Endothelial cell (in vitro differentiated cells): ENCODE results near the gene ELOF1. TPM values are rescaled to one million over a fixed set of nuclear protein-coding genes. Genes with fewer than 3 reads are reported as not detected.

ENCODE experiments used
- DNase-seq: peaks from one replicate; pipeline ENCODE4 v3.0.0; 2021; ENCODE audit warnings: low spot score
- H3K27ac Mint-ChIP-seq: one replicate; pipeline ENCODE4 v1.8.0; 2021; ENCODE audit warnings: mixed read lengths, inconsistent platforms; ENCODE audit not compliant: unreplicated experiment
- H3K27me3 Mint-ChIP-seq: one replicate; pipeline ENCODE4 v1.8.0; 2021; ENCODE audit warnings: mild to moderate bottlenecking, moderate library complexity, mixed read lengths, inconsistent platforms; ENCODE audit not compliant: unreplicated experiment
- H3K36me3 Mint-ChIP-seq: one replicate; pipeline ENCODE4 v1.8.0; 2021; ENCODE audit warnings: mild to moderate bottlenecking, low read depth, mixed read lengths, inconsistent platforms; ENCODE audit not compliant: unreplicated experiment
- H3K4me1 Mint-ChIP-seq: one replicate; pipeline ENCODE4 v1.8.0; 2021; ENCODE audit warnings: mild to moderate bottlenecking, mixed read lengths, inconsistent platforms; ENCODE audit not compliant: unreplicated experiment
- H3K4me3 Mint-ChIP-seq: one replicate; pipeline ENCODE4 v1.8.0; 2021; ENCODE audit warnings: mild to moderate bottlenecking, mixed read lengths, inconsistent platforms; ENCODE audit not compliant: unreplicated experiment
- H3K9me3 Mint-ChIP-seq: one replicate; pipeline ENCODE4 v1.8.0; 2021; ENCODE audit warnings: mixed read lengths, inconsistent platforms; ENCODE audit not compliant: unreplicated experiment
- total RNA-seq: library from RNA; stranded (reverse); fragmentation: NEBNext Ultra II Directional; extraction: Animal tissue kit (Norgen Biotek cat#: 25700); gene quantifications from one replicate; pipeline ENCODE4 v1.2.1, GENCODE V29; 2021; ENCODE audit not compliant: unreplicated experiment
- TF ChIP-seq, protein P1 (sequence below): fragments of 200-600 bp; sonication (generic); IDR thresholded peaks from one replicate; pipeline ENCODE4 v1.5.0; 2021; ENCODE audit warnings: antibody characterized with exemption; ENCODE audit not compliant: unreplicated experiment

The ELOF1 gene
- total RNA-seq, 1 donor from 2014 or later: 44.0 TPM

DNA sequence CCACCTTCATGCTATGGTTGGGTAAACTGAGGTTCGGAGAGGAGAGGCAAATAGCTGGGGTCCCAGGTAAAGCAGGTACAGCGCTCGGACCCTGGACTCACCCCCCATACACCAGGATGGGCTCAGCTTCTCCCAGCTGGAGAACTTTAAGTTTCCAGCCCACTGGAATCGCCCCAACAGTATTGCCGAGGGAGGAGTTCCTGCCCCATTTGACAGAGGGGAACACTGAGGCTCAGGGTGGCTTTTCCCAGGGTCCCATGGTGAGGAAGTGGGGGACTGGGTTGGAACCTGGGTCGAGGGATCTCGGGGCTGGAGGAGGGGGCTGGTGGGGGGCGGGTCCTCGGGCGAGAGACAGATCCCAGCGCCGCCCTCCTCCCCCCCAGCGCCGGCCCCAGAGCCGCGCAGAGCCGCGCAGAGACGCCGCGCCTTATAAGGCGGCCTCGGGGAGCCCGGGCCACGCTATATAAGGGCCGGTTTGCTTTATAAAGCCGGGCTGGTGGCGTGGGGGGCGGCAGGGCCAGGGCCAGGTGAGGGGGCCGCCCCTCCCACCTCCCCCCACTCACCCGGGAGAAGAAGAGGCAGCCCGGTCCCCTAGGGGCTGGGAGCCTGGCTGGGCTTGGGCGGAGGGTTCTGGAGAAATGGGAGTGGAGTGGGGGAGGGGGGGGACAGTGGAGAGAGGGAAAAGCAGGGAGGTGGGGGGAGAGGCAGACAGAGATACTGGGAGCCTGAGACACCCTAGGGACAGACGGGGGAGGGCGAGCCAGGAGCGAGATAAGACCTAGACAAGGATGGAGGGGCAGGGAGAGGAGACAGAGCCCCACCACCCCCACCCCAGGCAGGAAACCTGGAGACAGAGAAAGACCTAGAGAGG lies 19.3 kb downstream of the ELOF1 start:
- no peak overlapping the region for H3K27ac Mint-ChIP-seq
- H3K4me1 Mint-ChIP-seq: peaks cover 2% of the 10 kb centered on the region
- TF ChIP-seq, protein P1, sequence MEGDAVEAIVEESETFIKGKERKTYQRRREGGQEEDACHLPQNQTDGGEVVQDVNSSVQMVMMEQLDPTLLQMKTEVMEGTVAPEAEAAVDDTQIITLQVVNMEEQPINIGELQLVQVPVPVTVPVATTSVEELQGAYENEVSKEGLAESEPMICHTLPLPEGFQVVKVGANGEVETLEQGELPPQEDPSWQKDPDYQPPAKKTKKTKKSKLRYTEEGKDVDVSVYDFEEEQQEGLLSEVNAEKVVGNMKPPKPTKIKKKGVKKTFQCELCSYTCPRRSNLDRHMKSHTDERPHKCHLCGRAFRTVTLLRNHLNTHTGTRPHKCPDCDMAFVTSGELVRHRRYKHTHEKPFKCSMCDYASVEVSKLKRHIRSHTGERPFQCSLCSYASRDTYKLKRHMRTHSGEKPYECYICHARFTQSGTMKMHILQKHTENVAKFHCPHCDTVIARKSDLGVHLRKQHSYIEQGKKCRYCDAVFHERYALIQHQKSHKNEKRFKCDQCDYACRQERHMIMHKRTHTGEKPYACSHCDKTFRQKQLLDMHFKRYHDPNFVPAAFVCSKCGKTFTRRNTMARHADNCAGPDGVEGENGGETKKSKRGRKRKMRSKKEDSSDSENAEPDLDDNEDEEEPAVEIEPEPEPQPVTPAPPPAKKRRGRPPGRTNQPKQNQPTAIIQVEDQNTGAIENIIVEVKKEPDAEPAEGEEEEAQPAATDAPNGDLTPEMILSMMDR: no peak
- H3K27me3 Mint-ChIP-seq: peaks cover 13% of the 10 kb centered on the region
- DNase-seq: no peak
- H3K9me3 Mint-ChIP-seq: no peaks in the 10 kb centered on the region
- H3K36me3 Mint-ChIP-seq: no peaks in the 10 kb centered on the region
- no peak overlapping the region for H3K4me3 Mint-ChIP-seq

DNA sequence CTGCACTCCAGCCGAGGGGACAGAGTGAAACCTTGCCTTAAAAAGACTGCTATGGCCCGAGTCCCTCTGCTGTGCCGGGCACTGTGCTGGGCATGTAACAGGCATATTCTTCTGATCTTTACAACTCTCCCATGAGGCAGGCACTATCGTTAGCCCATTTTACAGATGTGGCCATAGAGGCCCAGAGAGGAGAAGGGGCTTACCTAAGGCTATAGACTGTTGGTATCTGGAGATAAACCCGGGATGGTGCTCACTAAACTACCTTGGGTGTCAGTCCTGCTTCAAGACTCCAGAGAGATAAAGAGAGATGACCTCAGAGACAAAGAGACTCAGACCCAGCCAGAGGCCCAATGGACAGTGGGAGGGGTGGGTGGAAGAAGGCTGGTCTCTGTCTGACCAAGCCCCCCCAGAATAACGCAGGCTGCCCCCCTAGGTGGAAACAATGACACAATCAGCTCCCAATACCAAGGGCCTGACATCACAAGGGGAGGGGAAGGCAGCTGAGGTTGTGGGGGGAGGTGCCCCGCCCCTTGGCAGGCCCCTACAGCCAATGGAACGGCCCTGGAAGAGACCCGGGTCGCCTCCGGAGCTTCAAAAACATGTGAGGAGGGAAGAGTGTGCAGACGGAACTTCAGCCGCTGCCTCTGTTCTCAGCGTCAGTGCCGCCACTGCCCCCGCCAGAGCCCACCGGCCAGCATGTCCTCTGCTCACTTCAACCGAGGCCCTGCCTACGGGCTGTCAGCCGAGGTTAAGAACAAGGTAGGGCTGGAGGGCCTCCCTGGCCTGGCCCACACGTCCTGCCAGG lies 20.6 kb downstream of the ELOF1 start, which contains the start of gene CNN1:
CNN1 (plus strand) TSS at position 620 of the 805 bp plus-strand sequence; CDS start at position 697, 77 bp downstream.
- Mint-ChIP-seq H3K4me3 (peak within 1 kb of the TSS; percentile 62), H3K9me3 (no peaks in the 10 kb centered on the region), H3K27me3 (peaks cover 13% of the 10 kb centered on the region), H3K27ac (no peak within 1 kb of the TSS), H3K4me1 (peaks cover 5% of the 10 kb centered on the region), H3K36me3 (no peaks in the 10 kb centered on the region)
- TF ChIP-seq, protein P1: no peak
- DNase-seq: peak; percentile 31

DNA sequence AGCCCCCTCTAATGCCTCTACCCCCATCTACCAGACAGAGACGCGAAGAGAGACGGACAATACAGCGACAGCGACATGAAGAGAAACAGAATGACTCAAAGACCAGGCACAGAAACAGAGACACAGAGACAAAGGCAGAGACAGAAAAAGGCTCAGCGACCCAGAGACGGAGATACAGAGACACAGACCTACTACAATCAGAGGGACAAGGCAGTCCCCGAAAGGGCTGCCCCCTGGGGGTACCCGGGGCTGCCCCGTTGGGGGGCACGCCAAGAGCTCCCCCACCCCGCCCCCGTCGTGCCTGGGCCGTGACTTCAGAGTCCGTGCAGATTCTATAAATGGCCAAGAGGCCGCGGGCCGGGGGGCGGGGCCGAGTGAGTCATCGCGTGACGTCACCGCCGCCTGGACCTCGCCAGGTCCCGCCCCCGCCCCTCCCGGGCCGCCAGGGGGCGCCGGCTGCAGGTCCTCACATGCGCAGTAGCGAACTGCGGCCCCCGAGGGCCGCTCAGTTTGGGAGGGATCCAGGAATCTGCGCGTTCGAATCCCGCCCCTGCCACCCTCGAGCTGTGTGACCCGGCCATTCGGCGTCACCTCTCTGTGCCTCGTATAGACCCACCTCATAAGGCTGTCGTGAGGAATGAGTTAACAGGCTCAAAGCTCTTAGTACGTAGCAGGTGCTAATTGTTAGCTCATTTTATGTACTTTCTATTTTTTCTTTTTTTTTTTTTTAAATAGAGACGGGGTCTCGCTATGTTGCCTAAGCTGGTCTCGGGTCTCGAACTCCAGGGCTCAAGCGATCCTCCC lies 23.0 kb downstream of the ELOF1 start:
- TF ChIP-seq, protein P1: peak; percentile 91
- peaks cover 5% of the 10 kb centered on the region for H3K4me1 Mint-ChIP-seq
- no peaks in the 10 kb centered on the region for H3K36me3 Mint-ChIP-seq
- H3K4me3 Mint-ChIP-seq: peak overlapping the region; percentile 20
- peaks cover 8% of the 10 kb centered on the region for H3K27me3 Mint-ChIP-seq
- H3K27ac Mint-ChIP-seq: peak overlapping the region; percentile 82
- DNase-seq: peak; percentile 97
- H3K9me3 Mint-ChIP-seq: no peaks in the 10 kb centered on the region

DNA sequence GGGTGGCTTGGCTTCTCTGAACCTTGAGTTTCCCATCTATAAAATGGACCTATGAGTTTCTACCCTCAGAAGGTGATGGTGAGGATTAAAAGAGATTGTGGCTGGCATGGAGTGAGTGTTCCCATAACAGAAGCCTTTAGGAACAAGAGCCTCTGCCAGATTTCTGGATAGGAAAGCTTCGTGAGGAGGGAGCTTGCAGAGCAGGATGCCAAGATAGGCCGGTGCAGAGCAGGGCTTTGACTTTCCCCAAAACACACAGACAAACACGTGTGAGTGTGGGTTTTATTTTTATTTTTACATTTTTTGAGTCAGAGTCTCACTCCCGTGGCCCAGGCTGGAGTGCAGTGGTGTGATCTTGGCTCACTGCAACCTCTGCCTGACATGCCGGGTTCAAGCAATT lies 24.1 kb downstream of the ELOF1 start:
- peak overlapping the region; percentile 72 for H3K27ac Mint-ChIP-seq
- H3K4me3 Mint-ChIP-seq: peak overlapping the region; percentile 42
- no peaks in the 10 kb centered on the region for H3K36me3 Mint-ChIP-seq
- TF ChIP-seq, protein P1: no peak
- no peaks in the 10 kb centered on the region for H3K9me3 Mint-ChIP-seq
- DNase-seq: no peak
- peaks cover 8% of the 10 kb centered on the region for H3K27me3 Mint-ChIP-seq
- H3K4me1 Mint-ChIP-seq: peaks cover 5% of the 10 kb centered on the region
